Stimulated activated CD8-positive, alpha-beta memory T cell treated with anti-CD3 and anti-CD28 coated beads, Interleukin-4, amount 100 ng/mL, for 4 hours (primary cell): ENCODE results near the gene PLPP7.
"Not testable (repeated sequence)": the region's sequence is repeated elsewhere in the genome, so short reads cannot be mapped to it uniquely, and the experiment has no call there.

ENCODE experiments used
- DNase-seq, 2 donors: peaks; one replicate each; pipeline ENCODE4 v3.0.0-alpha.2; 2020; ENCODE audit warnings: low read depth in 2 of 2, low spot score in 1 of 2

PLPP7 gene

DNA sequence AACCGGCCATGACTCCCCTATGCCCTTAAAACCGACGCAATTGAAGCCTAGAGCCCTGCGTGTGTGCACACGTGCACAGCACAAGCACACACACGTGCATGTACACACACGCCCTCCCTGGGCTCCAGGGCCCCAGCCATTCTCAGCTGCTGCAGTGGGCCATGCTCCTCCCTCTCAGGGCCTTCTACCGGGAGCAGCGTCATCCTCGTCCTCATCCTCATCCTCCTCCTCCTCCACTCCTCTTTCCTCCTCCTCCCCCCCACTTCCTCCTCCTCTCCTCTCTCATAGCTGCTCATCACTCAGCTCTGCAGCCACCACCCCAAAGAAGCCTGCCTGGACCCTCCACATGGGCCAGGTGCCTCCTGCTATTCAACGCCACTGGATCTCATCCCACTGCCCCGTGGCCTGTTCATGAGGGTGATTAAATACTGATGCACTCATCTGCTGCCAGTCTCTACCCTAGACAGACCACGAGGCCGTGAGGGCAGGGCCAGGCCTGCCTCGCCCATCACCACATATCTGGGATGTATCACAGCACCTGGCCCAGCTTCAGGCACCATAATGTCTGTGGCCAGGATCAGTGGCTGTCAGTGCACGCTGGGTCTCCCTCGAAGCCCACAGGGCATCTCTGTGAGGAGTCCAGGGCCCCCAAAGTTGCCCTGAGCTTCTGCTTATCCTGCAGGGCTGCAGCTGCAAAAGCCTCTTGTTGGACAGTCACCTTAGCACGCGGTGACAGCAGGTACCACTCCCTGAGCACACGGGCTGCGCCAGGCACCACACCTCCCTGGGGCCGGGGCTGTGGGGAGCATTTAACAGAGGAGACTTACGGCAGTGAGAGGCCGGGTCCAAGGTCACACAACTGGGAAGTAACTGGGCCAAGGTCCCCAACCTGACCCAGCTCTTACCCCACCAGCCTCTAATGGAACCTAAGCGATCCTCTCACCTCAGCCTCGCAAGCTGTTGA, 23.0 kb upstream of the PLPP7 start:
- no peak for DNase-seq

DNA sequence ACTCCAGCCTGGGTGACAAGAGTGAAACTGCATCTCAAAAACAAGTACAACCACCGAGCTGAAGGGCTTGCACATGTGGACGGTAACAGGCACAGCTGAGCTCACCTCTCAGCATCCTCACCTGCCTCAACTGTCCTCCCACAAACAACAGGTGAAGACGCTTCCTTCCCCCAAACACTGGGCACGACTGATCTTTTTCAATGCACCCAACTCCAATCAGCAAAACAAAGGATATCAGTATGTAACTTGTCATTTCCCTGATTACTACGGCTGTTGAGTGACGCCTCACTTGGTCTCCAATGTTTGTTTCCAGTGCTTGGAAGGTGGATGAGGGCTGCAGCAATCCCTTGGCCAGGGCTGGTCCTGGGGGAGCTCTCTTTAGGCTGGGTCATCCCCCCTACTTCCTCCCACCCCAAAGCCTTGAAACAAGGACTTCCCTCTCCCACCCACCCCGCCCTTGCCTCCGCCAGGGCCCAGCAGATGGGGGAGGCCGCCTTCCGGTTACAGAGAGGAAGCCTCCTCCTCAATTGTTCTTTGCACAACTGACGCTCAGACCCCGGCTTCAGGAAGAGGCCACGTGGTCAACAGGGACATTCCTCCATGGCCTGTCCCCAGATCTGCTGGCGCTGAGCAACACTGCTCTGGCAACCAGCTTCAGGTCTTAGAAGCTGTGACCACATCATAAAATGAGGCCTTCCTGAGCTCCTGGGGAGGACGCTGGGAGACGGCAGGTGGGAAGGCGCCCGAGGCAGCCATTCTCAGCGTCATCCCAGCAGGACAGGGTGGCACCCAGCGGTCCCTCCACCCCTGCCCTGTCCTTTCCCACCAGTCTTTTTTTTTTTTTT, 19.1 kb upstream of the PLPP7 start:
- no peak for DNase-seq

DNA sequence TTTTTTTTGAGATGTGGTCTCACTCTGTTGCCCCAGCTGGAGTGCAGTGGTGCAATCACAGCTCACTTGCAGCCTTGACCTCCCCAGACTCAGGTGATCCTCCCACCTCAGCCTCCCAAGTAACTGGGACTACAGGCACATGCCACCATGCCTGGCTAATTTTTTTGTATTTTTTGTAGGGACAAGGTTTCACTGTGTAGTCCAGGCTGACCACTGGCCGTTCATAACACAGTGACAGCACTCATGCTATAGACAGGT, 18.6 kb upstream of the PLPP7 start:
- not testable (repeated sequence) for DNase-seq

DNA sequence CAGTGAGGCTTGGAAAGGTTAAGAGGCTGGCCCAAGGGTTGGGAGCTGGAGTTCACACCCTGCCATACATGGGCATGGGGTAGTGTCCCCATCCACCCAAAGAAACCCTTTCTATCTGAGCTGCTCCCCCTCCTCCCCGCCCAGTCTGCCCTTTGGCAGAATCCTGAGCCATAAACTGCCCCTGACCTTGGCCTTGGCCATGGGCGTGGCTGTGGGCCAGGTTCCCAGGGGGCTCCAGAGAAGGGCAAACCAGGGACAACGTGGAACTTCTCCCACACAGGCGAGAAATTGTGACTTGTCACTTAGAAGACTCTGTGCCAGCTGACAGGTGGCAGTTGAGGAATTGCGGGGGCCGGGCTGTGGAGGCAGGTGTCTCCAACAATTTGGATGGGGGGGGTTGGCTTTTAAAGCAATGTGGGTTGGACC, 18.0 kb upstream of the PLPP7 start:
- no peak for DNase-seq

- no peak for DNase-seq
Observed at GRCh38 chr9:131272212-131272611, 17.3 kb upstream of the PLPP7 start.

DNA sequence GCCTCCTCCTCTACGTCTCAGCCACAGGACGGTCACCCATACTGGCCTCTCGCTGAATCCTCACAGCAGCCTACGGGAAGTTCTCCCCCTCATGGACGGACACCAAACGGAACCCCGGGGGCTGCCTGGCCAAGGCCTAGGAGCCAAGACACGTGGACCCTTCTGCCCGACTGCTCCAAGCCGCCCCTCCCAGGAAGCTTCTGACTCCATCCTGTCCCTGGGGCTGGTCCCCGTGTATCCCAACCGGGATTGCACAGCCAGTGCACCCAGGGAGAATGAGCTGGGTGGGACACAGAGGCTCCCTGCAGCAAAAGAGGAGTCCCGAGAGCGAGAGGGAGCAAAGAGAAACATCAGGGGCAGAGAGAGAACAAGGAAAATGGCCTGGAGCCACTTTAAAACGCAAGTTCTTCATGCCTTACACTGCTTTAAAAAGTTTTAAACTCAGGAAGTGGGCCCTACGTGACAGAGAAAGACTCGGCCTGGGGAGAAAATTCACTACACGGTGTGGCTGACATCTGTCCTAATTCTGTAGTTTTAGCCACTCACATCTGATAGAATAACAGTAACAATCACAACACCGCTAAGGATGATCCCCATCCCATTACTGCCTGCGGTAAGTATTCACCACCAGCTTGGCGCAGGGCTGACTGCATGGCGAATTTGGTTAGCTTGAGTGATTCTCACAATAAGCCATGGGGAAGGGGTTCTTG, 16.2 kb upstream of the PLPP7 start:
- DNase-seq, result no peak

DNA sequence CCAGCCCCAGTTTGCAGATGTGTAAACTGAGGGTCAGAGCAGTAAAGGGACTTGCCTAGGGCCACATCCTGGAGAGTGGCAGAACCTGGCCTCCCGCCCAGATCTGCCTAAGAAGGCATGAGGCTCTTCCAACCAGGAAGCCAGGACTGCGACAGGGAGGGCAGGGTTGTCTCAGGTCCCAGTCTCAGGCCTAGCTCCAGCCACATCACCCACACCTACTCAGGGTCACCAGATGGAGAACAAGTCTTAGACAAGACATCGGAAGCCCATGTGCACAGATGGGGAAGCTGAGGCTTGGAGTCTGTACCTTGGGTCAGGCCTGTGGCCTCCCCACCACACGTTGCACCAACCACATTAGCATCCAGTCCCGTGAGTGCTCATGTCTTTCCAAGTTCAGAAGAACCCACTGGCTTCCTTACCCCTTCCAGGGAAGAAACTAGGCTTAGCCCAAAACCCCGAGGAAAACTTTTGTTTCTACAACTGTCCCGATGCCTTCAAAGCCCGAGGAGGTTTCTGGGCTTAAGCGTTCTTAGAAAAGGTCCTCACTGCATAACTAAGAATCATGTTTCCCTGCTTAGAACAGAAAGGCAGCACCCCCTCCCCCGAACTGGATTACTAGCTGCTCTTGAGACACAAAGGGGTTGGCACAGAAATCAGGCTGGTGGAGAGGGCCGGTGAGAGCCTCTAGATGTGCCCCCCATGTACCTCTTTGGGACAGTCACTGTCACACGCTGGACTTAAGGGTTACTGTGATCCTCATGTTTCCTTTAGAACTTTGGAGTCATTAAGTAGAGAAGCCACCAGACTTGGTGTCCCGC, 15.5 kb upstream of the PLPP7 start:
- DNase-seq, result no peak

DNA sequence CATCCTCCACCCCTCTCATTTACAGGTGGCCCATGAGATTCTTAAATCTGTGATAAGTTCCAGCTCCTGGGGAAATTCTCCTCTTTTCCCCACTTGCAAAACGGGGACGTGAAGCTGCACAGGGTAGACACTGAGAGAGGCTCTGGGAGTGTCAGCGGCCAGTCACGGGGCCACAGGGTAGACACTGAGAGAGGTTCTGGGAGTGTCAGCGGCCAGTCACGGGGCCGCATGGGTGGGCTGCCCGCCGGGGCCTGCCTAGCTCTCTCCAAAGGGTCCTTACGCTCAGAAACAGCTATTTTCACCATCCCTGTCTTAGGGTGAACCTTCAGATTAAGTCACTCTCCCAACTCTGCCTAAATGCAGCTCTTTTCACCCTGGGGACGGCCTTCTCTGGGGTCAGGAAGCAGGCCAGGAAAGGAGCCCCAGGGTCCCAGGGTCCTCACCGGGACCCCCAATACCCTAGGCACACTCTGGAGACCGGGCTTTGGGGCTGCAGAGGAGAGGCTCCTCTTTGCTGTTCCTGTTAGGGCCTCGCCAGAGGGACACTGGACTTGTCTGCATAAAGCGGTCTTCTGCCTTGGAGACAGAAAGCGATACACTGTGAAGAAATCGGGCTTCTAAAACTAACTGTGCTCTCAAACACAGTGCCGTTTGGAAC, 14.7 kb upstream of the PLPP7 start:
- DNase-seq, result no peak

GRCh38 chr9:131275332-131276093, 14.0 kb upstream of the PLPP7 start:
- no peak for DNase-seq

GRCh38 chr9:131276094-131276888, 13.2 kb upstream of the PLPP7 start, which contains the start of gene FAM78A:
Gene FAM78A (minus strand): TSS chr9:131276510. CDS start chr9:131276179, 331 bp downstream.
- DNase-seq, result no peak

DNA sequence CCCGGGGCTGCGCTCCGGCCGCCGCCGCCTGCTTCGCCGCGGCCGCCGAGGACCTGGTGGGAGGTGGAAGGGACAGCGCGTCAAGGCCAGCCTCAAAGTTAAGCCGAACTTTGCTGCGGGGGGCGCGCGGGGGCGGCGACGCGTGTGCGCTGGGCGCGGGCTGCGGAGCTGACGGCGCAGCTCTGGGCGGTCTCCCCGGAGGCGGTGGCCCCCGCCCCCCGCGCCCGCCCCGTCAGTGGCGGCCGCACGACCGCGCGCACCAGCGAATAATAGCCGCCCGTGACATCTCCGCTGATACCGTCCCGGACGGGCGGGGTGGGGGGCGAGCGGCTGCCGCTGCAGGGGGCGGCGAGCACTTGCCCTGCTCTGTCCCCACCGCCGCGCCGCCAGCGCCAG, 12.6 kb upstream of the PLPP7 start:
- no peak for DNase-seq

- DNase-seq, result no peak
Observed at GRCh38 chr9:131277287-131277909, 12.1 kb upstream of the PLPP7 start.

DNA sequence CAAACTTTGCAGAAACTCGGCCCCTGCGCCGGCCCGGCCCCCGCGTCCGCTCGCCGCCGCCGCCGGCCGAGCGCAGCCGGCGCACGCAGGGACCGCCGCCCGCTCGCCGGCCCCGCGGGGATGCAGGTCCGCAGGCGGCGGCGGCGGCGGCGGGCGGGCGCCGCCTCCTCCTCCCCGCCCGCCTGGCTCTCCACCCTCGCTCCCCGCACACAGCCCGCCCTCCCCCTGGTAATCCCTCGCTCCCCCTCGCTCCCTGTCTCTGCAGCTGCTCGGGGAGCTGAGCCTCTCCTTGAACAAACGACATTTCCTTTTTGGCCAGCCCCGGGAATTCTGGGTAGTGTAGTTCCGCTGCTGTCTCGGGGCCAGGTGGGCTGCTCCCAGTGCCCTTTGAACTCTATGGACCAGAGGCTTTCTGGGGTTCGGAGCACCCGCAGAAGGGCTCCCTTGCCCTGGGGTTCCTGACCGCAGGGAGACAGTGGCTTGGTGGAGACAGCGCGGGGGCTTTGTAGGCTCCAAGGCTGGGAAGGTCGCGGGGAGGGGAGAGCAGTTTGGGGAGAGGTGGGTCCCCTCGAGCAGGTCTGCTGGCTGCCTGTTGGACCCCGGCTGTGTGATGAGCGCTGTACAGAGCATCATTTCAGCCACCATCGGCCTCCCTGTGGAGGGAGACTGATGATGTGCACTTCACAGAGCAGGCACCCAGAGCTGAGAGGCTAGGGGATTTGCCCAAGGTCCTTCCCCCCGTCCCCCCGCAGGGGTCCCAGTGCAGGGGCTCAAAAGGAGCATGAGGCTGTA, 11.4 kb upstream of the PLPP7 start:
- DNase-seq, result no peak

- DNase-seq, result no peak
Observed at GRCh38 chr9:131278702-131279111, 10.8 kb upstream of the PLPP7 start.

DNA sequence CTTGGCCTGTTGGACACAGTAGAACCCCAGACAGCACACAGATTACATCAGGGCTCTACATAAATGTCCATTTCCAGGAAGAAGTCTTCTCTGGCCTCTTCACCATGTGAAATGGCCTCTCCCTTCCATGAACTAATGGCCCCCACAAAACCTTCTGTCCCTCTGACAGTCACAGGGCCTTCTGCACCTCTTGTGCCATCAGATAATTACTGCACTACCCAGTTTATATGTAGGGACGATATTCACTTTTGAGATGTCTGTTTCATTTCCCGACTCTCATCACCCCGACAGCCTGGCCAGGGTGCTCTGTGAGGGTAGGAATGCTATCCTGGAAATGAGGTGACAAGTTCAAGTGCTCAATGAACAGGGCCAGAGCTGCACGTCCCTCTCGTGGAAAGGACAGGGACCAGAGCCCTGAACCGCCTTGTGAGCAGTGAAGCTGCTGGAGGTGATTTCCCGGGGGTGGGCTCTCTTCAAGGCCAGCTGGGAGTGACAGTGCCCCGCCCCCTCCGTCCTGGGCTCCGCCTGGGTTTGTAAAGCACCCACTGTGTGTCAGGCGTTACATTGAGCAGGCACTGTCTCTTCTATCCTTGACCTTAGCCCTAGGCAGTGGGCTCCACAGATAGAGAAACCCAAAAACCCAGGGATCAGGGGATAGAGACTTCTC, 10.2 kb upstream of the PLPP7 start:
- DNase-seq, result no peak

- no peak for DNase-seq
Observed at GRCh38 chr9:131279863-131280570, 9.5 kb upstream of the PLPP7 start.
